ENCODE results near the gene MBD3L2B. TPM values are rescaled to one million over a fixed set of nuclear protein-coding genes. Genes with fewer than 3 reads are reported as not detected.
"Not testable (repeated sequence)": the region's sequence is repeated elsewhere in the genome, so short reads cannot be mapped to it uniquely, and the experiment has no call there.

MBD3L2B gene
- total RNA-seq, 1 experiment from 2014 or later = not detected

- H3K27me3 ChIP-seq (replicated peaks; ENCODE audit: control insufficient read depth, insufficient read depth, low read length); H3K27ac Mint-ChIP-seq (ENCODE audit: unreplicated experiment); H3K9me3 ChIP-seq; CTCF ChIA-PET; H3K9me3 Mint-ChIP-seq (ENCODE audit: unreplicated experiment); H3K4me3 Mint-ChIP-seq (ENCODE audit: unreplicated experiment); H3K4me1 Mint-ChIP-seq (ENCODE audit: low read depth, unreplicated experiment); H3K36me3 Mint-ChIP-seq (ENCODE audit: insufficient read depth, unreplicated experiment); DNase-seq; POLR2A ChIA-PET; H3K4me3 ChIP-seq (ENCODE audit: low read depth, low read length); H3K4me1 ChIP-seq; BruUV-seq (replicated peaks); intact Hi-C loops (cut with micrococcal nuclease; ENCODE audit: unreplicated experiment); H3K36me3 ChIP-seq (ENCODE audit: control insufficient read depth, insufficient read depth, low read length); H3K27me3 Mint-ChIP-seq (ENCODE audit: insufficient read depth, unreplicated experiment): not testable (repeated sequence)
Measured at GRCh38 chr19:7054635-7055368, 33.6 kb upstream of the MBD3L2B start.

GRCh38 chr19:7052896-7053295, 31.7 kb upstream of the MBD3L2B start:
- H3K9me3 ChIP-seq; intact Hi-C loops (cut with micrococcal nuclease; ENCODE audit: unreplicated experiment); H3K9me3 Mint-ChIP-seq (ENCODE audit: unreplicated experiment); DNase-seq; POLR2A ChIA-PET; BruUV-seq (replicated peaks); H3K27me3 ChIP-seq (replicated peaks; ENCODE audit: control insufficient read depth, insufficient read depth, low read length); H3K4me1 Mint-ChIP-seq (ENCODE audit: low read depth, unreplicated experiment); CTCF ChIA-PET; H3K4me1 ChIP-seq; H3K4me3 Mint-ChIP-seq (ENCODE audit: unreplicated experiment); H3K27me3 Mint-ChIP-seq (ENCODE audit: insufficient read depth, unreplicated experiment); H3K27ac Mint-ChIP-seq (ENCODE audit: unreplicated experiment); H3K36me3 ChIP-seq (ENCODE audit: control insufficient read depth, insufficient read depth, low read length); H3K36me3 Mint-ChIP-seq (ENCODE audit: insufficient read depth, unreplicated experiment); H3K4me3 ChIP-seq (ENCODE audit: low read depth, low read length): not testable (repeated sequence)

GRCh38 chr19:7051421-7051820, 30.2 kb upstream of the MBD3L2B start:
- POLR2A ChIA-PET; H3K4me1 ChIP-seq; H3K36me3 Mint-ChIP-seq (ENCODE audit: insufficient read depth, unreplicated experiment); H3K36me3 ChIP-seq (ENCODE audit: control insufficient read depth, insufficient read depth, low read length); DNase-seq; H3K9me3 ChIP-seq; H3K4me1 Mint-ChIP-seq (ENCODE audit: low read depth, unreplicated experiment); CTCF ChIA-PET; H3K9me3 Mint-ChIP-seq (ENCODE audit: unreplicated experiment); H3K27me3 Mint-ChIP-seq (ENCODE audit: insufficient read depth, unreplicated experiment); BruUV-seq (replicated peaks); intact Hi-C loops (cut with micrococcal nuclease; ENCODE audit: unreplicated experiment); H3K27me3 ChIP-seq (replicated peaks; ENCODE audit: control insufficient read depth, insufficient read depth, low read length); H3K4me3 ChIP-seq (ENCODE audit: low read depth, low read length); H3K27ac Mint-ChIP-seq (ENCODE audit: unreplicated experiment); H3K4me3 Mint-ChIP-seq (ENCODE audit: unreplicated experiment): not testable (repeated sequence)

- POLR2A ChIA-PET; CTCF ChIA-PET; H3K27me3 ChIP-seq (replicated peaks; ENCODE audit: control insufficient read depth, insufficient read depth, low read length); intact Hi-C loops (cut with micrococcal nuclease; ENCODE audit: unreplicated experiment); DNase-seq; H3K4me1 Mint-ChIP-seq (ENCODE audit: low read depth, unreplicated experiment); H3K4me3 ChIP-seq (ENCODE audit: low read depth, low read length); H3K4me1 ChIP-seq; H3K27me3 Mint-ChIP-seq (ENCODE audit: insufficient read depth, unreplicated experiment); H3K9me3 Mint-ChIP-seq (ENCODE audit: unreplicated experiment); BruUV-seq (replicated peaks); H3K36me3 ChIP-seq (ENCODE audit: control insufficient read depth, insufficient read depth, low read length); H3K9me3 ChIP-seq; H3K4me3 Mint-ChIP-seq (ENCODE audit: unreplicated experiment); H3K27ac Mint-ChIP-seq (ENCODE audit: unreplicated experiment); H3K36me3 Mint-ChIP-seq (ENCODE audit: insufficient read depth, unreplicated experiment): not testable (repeated sequence)
Measured at GRCh38 chr19:7049021-7049420, 27.8 kb upstream of the MBD3L2B start, which contains the start of gene MBD3L2. Gene MBD3L2, plus strand, starts transcription at chr19:7049321. Its CDS starts 53 bp downstream, at chr19:7049374.

GRCh38 chr19:7041563-7041962, 20.3 kb upstream of the MBD3L2B start:
- H3K9me3 Mint-ChIP-seq (ENCODE audit: unreplicated experiment); H3K4me1 ChIP-seq; BruUV-seq (replicated peaks); H3K4me3 ChIP-seq (ENCODE audit: low read depth, low read length); POLR2A ChIA-PET; CTCF ChIA-PET; H3K9me3 ChIP-seq; H3K27ac Mint-ChIP-seq (ENCODE audit: unreplicated experiment); DNase-seq; intact Hi-C loops (cut with micrococcal nuclease; ENCODE audit: unreplicated experiment); H3K27me3 Mint-ChIP-seq (ENCODE audit: insufficient read depth, unreplicated experiment); H3K27me3 ChIP-seq (replicated peaks; ENCODE audit: control insufficient read depth, insufficient read depth, low read length); H3K4me1 Mint-ChIP-seq (ENCODE audit: low read depth, unreplicated experiment); H3K4me3 Mint-ChIP-seq (ENCODE audit: unreplicated experiment); H3K36me3 Mint-ChIP-seq (ENCODE audit: insufficient read depth, unreplicated experiment); H3K36me3 ChIP-seq (ENCODE audit: control insufficient read depth, insufficient read depth, low read length): not testable (repeated sequence)

- H3K4me1 Mint-ChIP-seq (ENCODE audit: low read depth, unreplicated experiment); CTCF ChIA-PET; intact Hi-C loops (cut with micrococcal nuclease; ENCODE audit: unreplicated experiment); H3K27me3 Mint-ChIP-seq (ENCODE audit: insufficient read depth, unreplicated experiment); BruUV-seq (replicated peaks); H3K27ac Mint-ChIP-seq (ENCODE audit: unreplicated experiment); H3K4me1 ChIP-seq; H3K9me3 Mint-ChIP-seq (ENCODE audit: unreplicated experiment); DNase-seq; POLR2A ChIA-PET; H3K9me3 ChIP-seq; H3K4me3 ChIP-seq (ENCODE audit: low read depth, low read length); H3K27me3 ChIP-seq (replicated peaks; ENCODE audit: control insufficient read depth, insufficient read depth, low read length); H3K36me3 ChIP-seq (ENCODE audit: control insufficient read depth, insufficient read depth, low read length); H3K4me3 Mint-ChIP-seq (ENCODE audit: unreplicated experiment); H3K36me3 Mint-ChIP-seq (ENCODE audit: insufficient read depth, unreplicated experiment): not testable (repeated sequence)
Measured at GRCh38 chr19:7040079-7040478, 18.8 kb upstream of the MBD3L2B start, which contains the start of gene MBD3L4. Gene MBD3L4, minus strand, starts transcription at chr19:7040179. Its CDS starts 35 bp downstream, at chr19:7040144.

GRCh38 chr19:7030278-7030677, 9.0 kb upstream of the MBD3L2B start, which contains the start of gene MBD3L5:
Gene MBD3L5, plus strand, starts transcription at chr19:7030578. Its CDS starts 34 bp downstream, at chr19:7030612.
- BruUV-seq (replicated peaks); H3K27ac Mint-ChIP-seq (ENCODE audit: unreplicated experiment); intact Hi-C loops (cut with micrococcal nuclease; ENCODE audit: unreplicated experiment): not testable (repeated sequence)

More at GRCh38 chr19:7030278-7030677, 9.0 kb upstream of the MBD3L2B start, which contains the start of gene MBD3L5:
- H3K36me3 Mint-ChIP-seq (ENCODE audit: insufficient read depth, unreplicated experiment); H3K4me3 Mint-ChIP-seq (ENCODE audit: unreplicated experiment); H3K4me1 ChIP-seq; POLR2A ChIA-PET; H3K4me3 ChIP-seq (ENCODE audit: low read depth, low read length); CTCF ChIA-PET; H3K9me3 ChIP-seq; H3K9me3 Mint-ChIP-seq (ENCODE audit: unreplicated experiment); H3K27me3 Mint-ChIP-seq (ENCODE audit: insufficient read depth, unreplicated experiment); H3K36me3 ChIP-seq (ENCODE audit: control insufficient read depth, insufficient read depth, low read length); H3K4me1 Mint-ChIP-seq (ENCODE audit: low read depth, unreplicated experiment); DNase-seq; H3K27me3 ChIP-seq (replicated peaks; ENCODE audit: control insufficient read depth, insufficient read depth, low read length): not testable (repeated sequence)
